Measurements from ENCODE around the gene COL2A1.
"Not testable (repeated sequence)": the region's sequence is repeated elsewhere in the genome, so short reads cannot be mapped to it uniquely, and the experiment has no call there.

Gene COL2A1

GRCh38 chr12:47975036-47975620 lies 29.1 kb downstream of the COL2A1 start:
- no peak for DNase-seq (ENCODE audit: low read depth)

- DNase-seq (ENCODE audit: low read depth): no peak
Measured at GRCh38 chr12:47973870-47974269, 30.4 kb downstream of the COL2A1 start.

GRCh38 chr12:47972895-47973294 lies 31.4 kb downstream of the COL2A1 start:
- no peak for DNase-seq (ENCODE audit: low read depth)

GRCh38 chr12:47970843-47971242 lies 33.4 kb downstream of the COL2A1 start:
- no peak for DNase-seq (ENCODE audit: low read depth)

- DNase-seq (ENCODE audit: low read depth): no peak
Measured at GRCh38 chr12:47969845-47970244, 34.4 kb downstream of the COL2A1 start.

GRCh38 chr12:47967461-47968321 lies 36.6 kb downstream of the COL2A1 start:
- no peak for DNase-seq (ENCODE audit: low read depth)

GRCh38 chr12:47965581-47965980 lies 38.7 kb downstream of the COL2A1 start:
- no peak for DNase-seq (ENCODE audit: low read depth)

GRCh38 chr12:47964106-47964728 lies 40.1 kb downstream of the COL2A1 start:
- no peak for DNase-seq (ENCODE audit: low read depth)

- peak; percentile 87 for DNase-seq (ENCODE audit: low read depth)
Measured at GRCh38 chr12:47963340-47964040, 40.8 kb downstream of the COL2A1 start, which contains the start of gene TMEM106C. TSS of gene TMEM106C (plus strand) at chr12:47963596. CDS start at chr12:47964237, 641 bp downstream.

GRCh38 chr12:47962198-47962597 lies 42.1 kb downstream of the COL2A1 start:
- no peak for DNase-seq (ENCODE audit: low read depth)

- not testable (repeated sequence) for DNase-seq (ENCODE audit: low read depth)
Measured at GRCh38 chr12:47957671-47958070, 46.6 kb downstream of the COL2A1 start.

- no peak for DNase-seq (ENCODE audit: low read depth)
Measured at GRCh38 chr12:47955059-47955458, 49.2 kb downstream of the COL2A1 start.

GRCh38 chr12:47954467-47955045 lies 49.7 kb downstream of the COL2A1 start:
- DNase-seq (ENCODE audit: low read depth): no peak

- no peak for DNase-seq (ENCODE audit: low read depth)
Measured at GRCh38 chr12:47954058-47954457, 50.2 kb downstream of the COL2A1 start.

- no peak for DNase-seq (ENCODE audit: low read depth)
Measured at GRCh38 chr12:47950856-47951468, 53.3 kb downstream of the COL2A1 start.

GRCh38 chr12:47949441-47950341 lies 54.6 kb downstream of the COL2A1 start:
- DNase-seq (ENCODE audit: low read depth): peak; percentile 42

- DNase-seq (ENCODE audit: low read depth): no peak
Measured at GRCh38 chr12:47947341-47947740, 56.9 kb downstream of the COL2A1 start.

- DNase-seq (ENCODE audit: low read depth): no peak
Measured at GRCh38 chr12:47946413-47947323, 57.6 kb downstream of the COL2A1 start.

GRCh38 chr12:47945341-47945728 lies 58.9 kb downstream of the COL2A1 start:
- no peak for DNase-seq (ENCODE audit: low read depth)

Data from CMK (cell line).